HFFc6 (cell line): ENCODE data around the gene FAM200A. TPM values are rescaled to one million over a fixed set of nuclear protein-coding genes. Genes with fewer than 3 reads are reported as not detected.
"Not testable (repeated sequence)": the region's sequence is repeated elsewhere in the genome, so short reads cannot be mapped to it uniquely, and the experiment has no call there.

Experiments
- DNase-seq: peaks from one replicate; pipeline ENCODE4 v3.0.0-alpha.2; 2018
- H3K27ac Mint-ChIP-seq: 2 replicates; pipeline ENCODE4 v1.8.0; 2020; ENCODE audit warnings: mild to moderate bottlenecking, mixed read lengths
- H3K27me3 Mint-ChIP-seq: 2 replicates; pipeline ENCODE4 v1.8.0; 2021; ENCODE audit warnings: mild to moderate bottlenecking, moderate library complexity, mixed read lengths; ENCODE audit not compliant: insufficient read depth
- H3K36me3 Mint-ChIP-seq: 2 replicates; pipeline ENCODE4 v1.8.0; 2021; ENCODE audit warnings: low read depth, mixed read lengths
- H3K4me1 Mint-ChIP-seq: 2 replicates; pipeline ENCODE4 v1.8.0; 2020; ENCODE audit warnings: low read depth, mixed read lengths
- H3K4me3 Mint-ChIP-seq: 2 replicates; pipeline ENCODE4 v1.8.0; 2020; ENCODE audit warnings: mild to moderate bottlenecking, moderate library complexity, mixed read lengths
- H3K9me3 Mint-ChIP-seq: 2 replicates; pipeline ENCODE4 v1.8.0; 2020; ENCODE audit warnings: mild to moderate bottlenecking, mixed read lengths
- CTCF ChIP-seq: fragments of 200-600 bp; sonication (generic); IDR thresholded peaks from 2 replicates; pipeline ENCODE4 v1.5.0; 2021; ENCODE audit warnings: antibody characterized with exemption, mild to moderate bottlenecking
- total RNA-seq, 6 experiments: library from RNA; stranded (reverse); fragmentation: NEBNext Ultra II Directional; extraction: Animal tissue kit (Norgen Biotek cat#: 25700); gene quantifications; 2 replicates in 1 of 6; 3 replicates in 5 of 6; pipeline ENCODE4 v1.2.3, GENCODE V29; 2021

Gene FAM200A
- total RNA-seq, 6 experiments from 2014 or later, result 3.6 to 5.5 (median 5.3) TPM

- Mint-ChIP-seq H3K27me3 (peaks cover 4% of the 10 kb centered on the region; the same call in 1 of the 2 replicates), H3K36me3 (peaks cover 38% of the 10 kb centered on the region), H3K9me3 (peaks cover 8% of the 10 kb centered on the region), H3K4me3 (peak overlapping the region; percentile 96), H3K27ac (peak overlapping the region; percentile 96), H3K4me1 (peaks cover 30% of the 10 kb centered on the region)
- TF ChIP-seq CTCF, result no peak
- DNase-seq, result no peak
Observed at GRCh38 chr7:99504281-99504602, 47.7 kb downstream of the FAM200A start.

GRCh38 chr7:99501236-99501635 is 50.7 kb downstream of the FAM200A start:
- H3K27ac Mint-ChIP-seq, H3K27me3 Mint-ChIP-seq, DNase-seq: not testable (repeated sequence)
- Mint-ChIP-seq H3K4me3 (peak overlapping the region; percentile 98), H3K9me3 (peaks cover 12% of the 10 kb centered on the region), H3K4me1 (peaks cover 36% of the 10 kb centered on the region), H3K36me3 (peaks cover 50% of the 10 kb centered on the region)

GRCh38 chr7:99500637-99501009 is 51.3 kb downstream of the FAM200A start:
- Mint-ChIP-seq H3K4me1 (peaks cover 30% of the 10 kb centered on the region), H3K27ac (peak overlapping the region; percentile 98), H3K9me3 (peaks cover 12% of the 10 kb centered on the region), H3K27me3 (peaks cover 4% of the 10 kb centered on the region; the same call in 1 of the 2 replicates), H3K36me3 (peaks cover 47% of the 10 kb centered on the region), H3K4me3 (peak overlapping the region; percentile 98)
- DNase-seq, result no peak
- no peak for TF ChIP-seq CTCF

GRCh38 chr7:99499721-99500636 is 51.9 kb downstream of the FAM200A start, which contains the start of gene ZNF394:
Gene ZNF394 (minus strand): TSS chr7:99500281. CDS start chr7:99500093, 188 bp downstream.
- Mint-ChIP-seq H3K9me3 (peaks cover 17% of the 10 kb centered on the region), H3K27me3 (peaks cover 4% of the 10 kb centered on the region; the same call in 1 of the 2 replicates), H3K4me3 (peak within 1 kb of the TSS; percentile 98), H3K27ac (peak within 1 kb of the TSS; percentile 98), H3K36me3 (peaks cover 46% of the 10 kb centered on the region), H3K4me1 (peaks cover 28% of the 10 kb centered on the region)
- TF ChIP-seq CTCF, result 0 out of 2 replicates have a peak, but pooled peaks have one; percentile 24
- DNase-seq, result peak; percentile 84

GRCh38 chr7:99499371-99499720 is 52.6 kb downstream of the FAM200A start:
- Mint-ChIP-seq H3K27ac (peak overlapping the region; percentile 98), H3K9me3 (peaks cover 23% of the 10 kb centered on the region), H3K27me3 (peaks cover 3% of the 10 kb centered on the region; the same call in 1 of the 2 replicates), H3K4me3 (peak overlapping the region; percentile 98), H3K4me1 (peaks cover 28% of the 10 kb centered on the region), H3K36me3 (peaks cover 51% of the 10 kb centered on the region)
- no peak for DNase-seq
- no peak for TF ChIP-seq CTCF

- H3K9me3 Mint-ChIP-seq, result peaks cover 31% of the 10 kb centered on the region
- peaks cover 3% of the 10 kb centered on the region; the same call in 1 of the 2 replicates for H3K27me3 Mint-ChIP-seq
- peak overlapping the region; percentile 98 for H3K27ac Mint-ChIP-seq
- TF ChIP-seq CTCF, result no peak
- H3K36me3 Mint-ChIP-seq, result peaks cover 59% of the 10 kb centered on the region
- H3K4me3 Mint-ChIP-seq, result peak overlapping the region; percentile 98
- peaks cover 28% of the 10 kb centered on the region for H3K4me1 Mint-ChIP-seq
- no peak for DNase-seq
Observed at GRCh38 chr7:99498546-99498944, 53.4 kb downstream of the FAM200A start.
